NCI-H1417 (cell line): Measurements from ENCODE around the gene ADCYAP1.

Experiments
- DNase-seq, 3 experiments: peaks; one replicate each; lab custom pipeline; 2025; lab: John Stamatoyannopoulos, UW

ADCYAP1 gene

DNA sequence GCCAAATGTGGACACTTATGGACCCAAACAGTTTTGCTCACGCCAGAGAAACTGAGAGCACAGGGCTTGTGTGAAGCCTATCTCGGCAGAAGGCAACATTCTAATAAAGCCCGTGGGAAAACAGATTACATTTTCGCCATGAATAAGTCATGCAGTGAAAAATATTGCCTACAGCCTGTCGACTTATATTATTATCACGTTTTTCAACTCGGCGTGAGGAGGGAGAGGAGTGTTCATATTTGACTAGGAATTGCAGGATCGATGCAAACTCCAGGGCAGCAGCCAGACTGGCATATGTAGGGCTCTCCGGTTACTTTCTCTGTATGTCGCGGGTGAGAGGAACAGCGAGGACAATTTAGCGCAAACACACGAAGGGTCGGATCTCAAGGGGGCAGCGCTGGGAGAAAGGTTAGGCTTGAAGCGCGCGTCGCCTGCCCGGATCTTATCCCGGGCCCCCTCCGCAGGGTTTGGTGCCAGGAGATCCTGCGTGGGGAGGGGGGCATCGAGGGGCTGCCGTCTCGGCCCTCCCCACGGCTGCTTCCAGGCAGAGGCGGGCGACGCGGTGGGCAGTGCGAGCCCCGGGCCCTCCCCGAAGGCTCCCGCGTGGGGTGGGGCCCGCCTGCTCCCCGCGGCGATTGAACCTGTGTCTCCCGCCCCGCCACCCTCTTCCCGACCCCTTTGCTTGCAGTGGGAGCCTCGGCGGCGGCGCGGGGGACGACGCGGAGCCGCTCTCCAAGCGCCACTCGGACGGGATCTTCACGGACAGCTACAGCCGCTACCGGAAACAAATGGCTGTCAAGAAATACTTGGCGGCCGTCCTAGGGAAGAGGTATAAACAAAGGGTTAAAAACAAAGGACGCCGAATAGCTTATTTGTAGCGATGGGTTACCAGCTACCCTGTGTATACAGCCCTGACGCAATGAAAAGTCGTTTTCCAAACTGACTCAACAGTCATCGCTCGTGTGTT, 4.4 kb downstream of the ADCYAP1 start:
- DNase-seq, result peak in 1 of 3 experiments; percentile 49

- no peak for DNase-seq
Observed at GRCh38 chr18:910247-910646, 5.6 kb downstream of the ADCYAP1 start.

DNA sequence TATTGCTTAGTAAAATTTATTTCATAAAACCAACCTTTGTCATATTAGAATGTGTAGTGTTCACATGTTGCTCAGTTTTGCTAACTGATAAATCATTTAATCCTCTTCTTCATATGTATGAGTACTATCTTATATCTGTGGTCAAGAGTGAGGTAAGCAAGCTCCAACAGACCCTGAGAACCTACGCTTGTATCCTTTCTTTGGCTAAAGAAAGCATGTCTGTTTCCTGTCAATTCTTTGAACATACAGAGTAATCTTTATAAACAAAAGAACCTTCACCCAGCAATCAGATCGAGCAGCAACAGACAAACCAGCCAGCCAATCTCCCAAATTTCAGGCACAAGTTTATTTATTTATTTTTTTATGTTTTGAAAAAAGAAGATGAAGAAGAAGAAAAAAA, 6.4 kb downstream of the ADCYAP1 start:
- DNase-seq, result no peak

- DNase-seq, result no peak
Observed at GRCh38 chr18:911486-911885, 6.8 kb downstream of the ADCYAP1 start.

GRCh38 chr18:916562-916961, 11.9 kb downstream of the ADCYAP1 start:
- DNase-seq, result no peak

- DNase-seq, result no peak
Observed at GRCh38 chr18:919078-919477, 14.4 kb downstream of the ADCYAP1 start.

DNA sequence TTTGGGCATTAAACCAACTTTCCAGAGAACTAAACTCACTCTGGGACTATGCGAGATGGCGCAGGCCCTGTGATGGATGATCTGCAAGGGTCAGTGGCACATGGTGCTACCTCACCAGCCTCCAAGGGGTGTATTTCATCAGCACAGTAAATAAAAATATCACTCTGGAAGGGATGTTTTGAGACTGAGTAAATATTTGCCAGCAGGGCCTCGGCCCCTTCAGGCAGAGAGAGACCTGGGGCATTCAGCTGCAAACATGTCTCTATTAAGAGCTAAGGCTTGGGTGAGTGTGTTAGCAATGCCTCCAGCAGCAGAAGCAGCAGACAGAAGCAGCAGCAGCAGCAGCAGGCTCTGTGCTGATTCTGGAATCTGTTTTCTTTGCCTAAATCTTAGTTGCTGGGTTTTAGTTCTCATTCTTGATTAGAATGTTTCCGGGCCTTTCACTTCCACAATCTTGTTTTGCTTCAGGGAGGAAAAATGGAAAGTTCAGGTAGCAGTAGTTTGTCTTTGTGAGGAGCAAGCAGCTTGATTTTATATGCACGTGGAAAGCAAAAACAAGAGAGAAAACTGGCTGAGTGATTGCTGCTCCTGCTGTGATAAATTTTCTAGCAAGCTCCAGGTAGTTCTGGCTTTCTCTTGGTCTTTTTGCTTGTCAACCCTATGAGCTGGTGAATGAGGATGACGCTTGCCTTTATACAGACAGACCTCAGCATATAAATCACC, 18.6 kb downstream of the ADCYAP1 start:
- DNase-seq, result peak; percentile 55 to 88 (median 67)

GRCh38 chr18:924987-925386, 20.3 kb downstream of the ADCYAP1 start:
- peak in 1 of 3 experiments; percentile 9 for DNase-seq

DNA sequence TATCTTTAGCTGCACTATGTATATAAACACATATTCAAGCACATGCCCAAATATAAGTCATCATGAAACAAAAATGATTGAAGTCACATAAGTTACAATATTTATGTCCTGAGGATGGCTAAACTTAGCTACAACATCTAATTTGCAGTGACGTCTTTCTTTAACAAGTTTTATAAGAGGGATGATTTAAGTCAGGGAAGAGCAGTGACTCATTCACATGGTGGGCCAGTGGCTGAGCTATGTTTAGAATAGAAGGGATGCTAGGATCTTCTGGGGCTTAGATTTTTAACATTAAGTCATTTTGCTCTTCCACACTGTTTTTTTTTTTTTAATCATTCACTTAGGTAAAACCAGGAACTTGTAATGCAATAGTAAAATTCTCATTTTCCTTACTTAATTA, 22.3 kb downstream of the ADCYAP1 start:
- no peak for DNase-seq

DNA sequence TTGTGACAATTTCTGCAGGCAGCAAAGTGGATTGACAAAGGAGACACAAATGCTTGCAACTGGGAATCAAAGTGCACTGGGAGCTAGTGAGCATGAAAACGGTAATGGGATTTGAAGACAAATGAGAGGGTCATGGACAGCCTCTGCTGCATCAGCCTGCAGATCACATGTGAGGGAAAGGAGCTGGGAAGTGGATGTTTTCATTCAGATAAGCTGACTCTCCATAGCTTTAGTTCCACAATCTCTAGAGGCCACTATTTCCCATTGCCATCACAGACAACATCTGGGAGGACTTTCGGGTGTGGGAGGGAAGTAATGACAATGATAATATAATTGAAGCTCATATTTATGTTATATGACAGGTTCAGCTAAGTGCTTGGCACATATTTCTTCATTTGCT, 28.4 kb downstream of the ADCYAP1 start:
- peak in 1 of 3 experiments; percentile 79 for DNase-seq

GRCh38 chr18:934518-935133, 30.0 kb downstream of the ADCYAP1 start:
- DNase-seq, result peak; percentile 37 to 84 (median 70)

- DNase-seq, result no peak
Observed at GRCh38 chr18:936941-937340, 32.3 kb downstream of the ADCYAP1 start.

DNA sequence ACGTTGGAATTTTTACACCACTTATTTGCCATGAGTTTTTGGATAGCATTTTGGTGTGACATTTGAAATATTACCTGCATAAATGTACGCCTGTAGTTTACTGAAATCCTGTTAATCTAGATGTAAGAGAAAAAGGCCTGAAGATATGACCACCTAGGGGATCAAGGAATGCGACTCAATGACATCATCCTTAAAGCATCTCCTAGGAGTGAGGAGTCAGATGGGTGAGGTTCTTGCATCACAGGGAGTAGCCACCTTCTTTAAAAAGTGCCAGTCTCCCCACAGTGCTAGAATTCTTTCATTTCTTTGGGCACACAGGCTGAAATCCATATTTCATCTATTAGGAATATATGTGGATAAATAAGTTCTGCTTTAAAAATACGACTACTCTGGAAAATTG, 34.5 kb downstream of the ADCYAP1 start:
- DNase-seq, result no peak

DNA sequence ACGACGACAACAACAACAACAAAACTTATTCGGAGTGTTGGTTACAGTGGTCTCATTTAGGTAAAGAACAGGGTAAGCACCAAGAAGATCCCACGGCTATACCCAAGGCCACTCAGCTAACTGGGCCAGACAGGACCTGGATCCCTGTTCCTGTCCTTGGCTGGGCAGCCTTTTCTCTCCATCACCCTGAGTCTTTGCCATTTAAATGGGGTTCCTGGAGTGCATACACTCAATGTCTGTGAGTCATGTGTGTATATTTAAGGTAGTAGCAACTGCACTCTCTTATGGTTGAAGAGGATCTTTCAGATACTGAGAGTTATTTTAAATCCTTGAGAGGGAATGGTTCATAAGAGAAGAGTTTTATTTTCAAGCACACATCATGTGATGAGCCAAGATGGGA, 35.3 kb downstream of the ADCYAP1 start:
- peak in 1 of 3 experiments; percentile 22 for DNase-seq

DNA sequence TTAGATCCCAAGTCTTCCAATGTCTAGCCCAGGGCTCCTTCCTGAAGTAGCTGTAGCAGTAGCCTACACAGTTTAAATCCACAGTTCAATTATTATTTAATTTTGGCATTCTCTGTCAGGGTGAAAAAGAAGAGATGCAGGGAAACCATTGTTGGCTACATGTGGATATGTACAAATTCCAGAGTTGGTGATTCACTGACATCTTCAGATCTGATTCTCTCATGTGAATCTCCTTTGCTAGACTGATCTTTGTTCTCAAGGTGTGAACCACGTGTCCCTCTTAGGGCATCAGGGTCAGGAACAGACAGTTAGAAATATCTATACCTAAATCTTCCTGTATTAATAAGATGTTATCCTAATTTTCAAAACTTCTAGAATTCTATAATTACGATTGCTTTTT, 36.7 kb downstream of the ADCYAP1 start:
- no peak for DNase-seq

DNA sequence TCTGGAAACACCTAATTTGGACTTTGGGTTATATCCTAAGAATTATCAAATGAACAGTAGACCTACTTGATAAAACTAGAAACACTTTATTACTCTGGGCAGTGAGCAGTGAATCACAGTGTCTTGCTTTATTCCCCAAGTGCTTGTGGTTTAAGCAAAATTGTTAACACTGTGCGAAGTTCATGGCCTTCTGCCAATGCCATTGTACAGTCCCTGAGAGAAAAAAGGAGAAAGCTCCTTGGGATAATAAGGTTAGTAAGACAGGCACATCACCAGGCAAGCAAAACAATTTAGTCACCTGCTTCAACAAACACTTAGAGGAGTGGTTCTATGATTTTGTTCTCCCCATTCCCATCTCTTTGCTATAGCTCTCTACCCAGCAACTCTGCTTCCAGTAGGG, 39.8 kb downstream of the ADCYAP1 start:
- DNase-seq, result peak in 1 of 3 experiments; percentile 42

DNA sequence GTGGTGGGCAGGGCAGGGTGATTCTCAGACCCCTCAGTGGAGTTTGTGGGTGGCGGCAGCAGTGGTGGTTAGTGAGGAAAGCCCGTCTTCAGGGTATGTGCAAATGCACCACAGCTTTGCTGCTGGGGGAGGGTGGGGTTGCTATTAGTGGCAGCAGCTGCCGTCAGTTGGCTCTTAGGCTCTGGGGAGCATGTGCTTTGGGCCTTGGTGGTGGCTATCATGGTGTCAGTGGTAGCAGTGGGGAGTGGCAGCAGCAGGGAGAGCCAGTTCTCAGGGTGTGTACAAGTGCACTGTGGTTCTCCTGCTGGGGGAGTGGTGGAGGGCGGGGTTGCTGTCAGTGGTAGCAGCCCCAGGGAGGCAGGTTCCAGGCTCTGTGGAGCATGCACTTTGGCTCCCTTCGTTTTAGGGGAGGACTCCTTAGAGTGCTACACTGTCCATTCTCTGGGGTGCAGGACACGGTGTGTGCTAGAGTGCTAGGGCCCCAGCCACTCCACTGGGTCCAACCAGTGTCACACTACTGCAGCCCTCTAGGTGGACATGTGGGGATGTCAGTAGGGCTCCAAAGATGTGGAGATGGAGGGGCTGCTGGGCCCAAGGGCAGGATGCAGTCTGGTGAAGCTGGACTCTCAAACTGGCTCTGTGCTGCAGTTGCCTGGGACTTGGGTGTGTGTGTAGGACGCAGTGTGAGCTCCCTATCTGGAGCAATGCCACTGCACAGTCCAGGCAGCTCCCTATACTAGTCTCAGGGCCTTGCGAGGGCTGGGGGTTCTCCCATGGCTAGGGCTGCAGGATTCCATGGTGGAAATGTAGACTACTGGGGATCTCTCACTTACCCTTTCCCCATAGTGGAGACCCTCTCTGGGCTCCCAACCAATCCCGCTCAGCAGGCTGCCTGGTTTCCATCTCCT, 45.3 kb downstream of the ADCYAP1 start:
- DNase-seq, result no peak

GRCh38 chr18:950882-951495, 46.3 kb downstream of the ADCYAP1 start:
- DNase-seq, result no peak

DNA sequence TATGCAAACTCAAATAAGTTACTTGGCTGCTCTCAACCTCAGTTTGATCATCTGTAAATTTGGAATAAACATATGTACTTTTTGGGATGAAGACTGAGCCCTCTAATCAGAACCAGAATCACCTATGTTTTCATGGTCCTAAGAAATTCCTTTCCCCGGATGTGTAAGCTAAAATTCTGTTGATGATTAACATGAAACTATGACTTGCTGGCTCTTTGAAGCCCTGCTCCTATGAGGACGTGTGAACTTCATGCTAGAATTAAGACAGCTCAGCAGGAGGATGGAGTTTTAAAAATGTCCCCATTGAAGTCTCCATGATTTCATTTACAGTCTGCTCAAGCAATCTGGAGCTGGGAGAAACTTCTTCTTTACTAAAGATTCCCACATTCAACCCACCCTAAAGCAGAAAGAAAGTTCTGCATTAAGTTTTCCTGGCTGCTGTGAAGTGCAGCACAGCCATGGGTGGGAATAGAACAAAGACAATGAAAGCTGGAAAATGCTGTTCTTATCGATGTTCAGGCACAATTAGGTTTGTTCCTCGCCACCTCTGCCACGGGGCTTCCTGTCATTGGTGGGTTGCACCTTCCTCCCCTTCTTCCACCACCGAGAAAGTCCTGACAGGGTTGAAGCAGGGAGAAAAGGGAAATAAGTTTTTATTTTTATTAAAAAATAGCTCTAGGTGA, 50.9 kb downstream of the ADCYAP1 start:
- DNase-seq, result no peak

DNA sequence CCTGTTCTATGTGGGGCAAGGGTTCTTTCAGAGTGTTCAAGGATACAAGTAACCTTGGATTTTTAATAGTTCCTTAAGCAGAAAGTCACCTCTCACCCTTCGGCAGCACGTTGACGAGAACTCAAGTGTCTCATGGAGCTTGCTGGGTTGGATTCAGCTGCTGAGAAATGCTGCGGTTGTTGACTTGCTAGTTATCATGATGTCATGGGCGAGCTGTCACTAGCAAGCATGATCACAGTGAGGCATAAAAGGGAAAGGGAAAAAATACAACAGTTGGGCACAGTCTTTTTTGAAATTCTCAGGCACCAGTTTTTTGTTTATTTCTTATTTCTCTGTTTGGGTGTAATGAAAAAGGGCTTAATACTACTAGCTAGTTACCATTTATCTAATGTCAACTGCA, 53.2 kb downstream of the ADCYAP1 start:
- peak in 1 of 3 experiments; percentile 14 for DNase-seq
